ENCODE data around the gene CEPT1. TPM values are rescaled to one million over a fixed set of nuclear protein-coding genes. Genes with fewer than 3 reads are reported as not detected.

CEPT1 gene
- total RNA-seq, 1 experiment from 2014 or later, result 34.2 TPM

GRCh38 chr1:111200802-111201161 lies 60.8 kb downstream of the CEPT1 start:
- ChIA-PET CTCF (interaction anchor here (1.4 kb wide), 1 partner anchor 200 kb away, joined by 3 read pairs; no protein-coding TSS in a partner anchor), POLR2A (no interaction called here), RAD21 (ENCODE audit: low non-redundant PET in 1 of 2, low total read pairs in 2 of 2, uncharacterized antibody in 2 of 2, unreplicated experiment in 2 of 2) (no interaction called here)
- Histone ChIP-seq H3K36me3 (ENCODE audit: control insufficient read depth in 1 of 2, insufficient read depth in 2 of 2, low read length in 2 of 2) (peaks cover 0 to 19% of the 10 kb centered on the region in 2 experiments; a peak in 1 of 4 replicates), H3K9me3 (ENCODE audit: control insufficient read depth in 1 of 2, insufficient read depth in 1 of 2, low read depth in 1 of 2, low read length in 2 of 2) (no peaks in the 10 kb centered on the region), H3K9me2 (ENCODE audit: insufficient read depth) (no peaks in the 10 kb centered on the region), H3K27ac (ENCODE audit: low read depth, low read length) (no peak overlapping the region), H3K9ac (ENCODE audit: low read length) (no peak overlapping the region), H3K27me3 (ENCODE audit: insufficient read depth, low read length) (no peaks in the 10 kb centered on the region), H3K4me2 (ENCODE audit: low read length) (no peak overlapping the region), H3K4me1 (ENCODE audit: control insufficient read depth in 1 of 2, insufficient read depth in 2 of 2, low read length in 2 of 2) (peaks cover 39 to 55% of the 10 kb centered on the region in 2 experiments), H3K79me2 (ENCODE audit: insufficient read depth, low read length) (peaks cover 36% of the 10 kb centered on the region), H4K20me1 (ENCODE audit: insufficient read depth) (no peaks in the 10 kb centered on the region), H2AFZ (ENCODE audit: low read depth, low read length, poor library complexity, severe bottlenecking) (no peak overlapping the region), H3K4me3 (replicated peaks in 1 of 2; ENCODE audit: low read depth in 1 of 2, low read length in 2 of 2) (no peak overlapping the region)
- ATAC-seq, result no peak
- intact Hi-C loops (cut with micrococcal nuclease), result no loop called here
- TF ChIP-seq ZBTB33 (IDR thresholded peaks at IDR 0.05; ENCODE audit: extremely low read depth, insufficient replicate concordance, low read length), result no peak
- TF ChIP-seq EGR1 (IDR thresholded peaks at IDR 0.05; ENCODE audit: low read depth), result no peak
- TF ChIP-seq ZNF274 (IDR thresholded peaks at IDR 0.05; ENCODE audit: low read depth, low read length), result no peak
- TF ChIP-seq CTCF (IDR thresholded peaks at IDR 0.05 in 2 of 3, conservative IDR thresholded peaks at IDR 0.05 in 1 of 3; ENCODE audit: borderline replicate concordance in 1 of 3, insufficient read depth in 1 of 3, low read depth in 2 of 3, low read length in 2 of 3), result no peak
- no peak for TF ChIP-seq ELF1 (IDR thresholded peaks at IDR 0.05; ENCODE audit: borderline replicate concordance, low read depth)
- TF ChIP-seq POLR2AphosphoS5 (IDR thresholded peaks at IDR 0.05; ENCODE audit: low read depth, low read length), result no peak
- no peak for TF ChIP-seq SRF (IDR thresholded peaks at IDR 0.05; ENCODE audit: low read depth)
- no peak for TF ChIP-seq YY1 (IDR thresholded peaks at IDR 0.05; ENCODE audit: extremely low read depth, insufficient replicate concordance, low read depth, low read length)
- TF ChIP-seq CEBPB (IDR thresholded peaks at IDR 0.05; ENCODE audit: low read depth), result no peak
- no peak for TF ChIP-seq EZH2phosphoT487 (IDR thresholded peaks at IDR 0.05; ENCODE audit: borderline replicate concordance)
- no peak for TF ChIP-seq SP1 (IDR thresholded peaks at IDR 0.05; ENCODE audit: low read depth)
- TF ChIP-seq SIN3A (IDR thresholded peaks at IDR 0.05; ENCODE audit: low read depth), result no peak
- no peak for TF ChIP-seq FOSL1 (IDR thresholded peaks at IDR 0.05; ENCODE audit: low read depth)
- TF ChIP-seq REST (IDR thresholded peaks at IDR 0.05; ENCODE audit: low read depth), result no peak
- no peak for DNase-seq (ENCODE audit: low read depth, low spot score)
- no TSS peak for BruUV-seq (replicated peaks)
